HG02798 (cell line): ENCODE results near the gene GRIK3.

Experiments used
- ATAC-seq: cut with Tn5 transposase; IDR thresholded peaks from one replicate; pipeline ENCODE4 v1.9.1; 2021; ENCODE audit warnings: mild to moderate bottlenecking; ENCODE audit not compliant: unreplicated experiment, poor library complexity

Gene GRIK3

DNA sequence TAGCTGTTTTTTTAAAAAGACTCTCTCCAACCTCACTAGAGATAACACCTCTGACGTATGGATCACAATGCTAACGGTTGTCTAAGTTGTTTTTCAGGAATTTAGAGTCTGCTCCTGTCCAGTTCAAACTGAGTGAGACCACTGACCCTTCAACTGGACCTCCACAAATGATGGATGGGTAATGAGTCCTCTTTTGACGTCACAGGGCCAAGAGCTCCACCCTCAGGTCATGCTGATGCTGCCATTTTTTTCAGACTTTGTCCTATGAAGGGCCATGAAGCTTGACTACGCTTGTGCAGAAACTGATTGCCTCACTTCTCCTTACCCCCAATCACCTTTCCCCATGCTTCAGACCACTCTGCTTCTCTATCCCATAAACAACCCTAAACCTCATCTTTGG, 16.6 kb downstream of the GRIK3 start:
- no peak for ATAC-seq

- no peak for ATAC-seq
Measured at GRCh38 chr1:37016121-37016520, 18.2 kb downstream of the GRIK3 start.

- no peak for ATAC-seq
Measured at GRCh38 chr1:37015713-37016112, 18.6 kb downstream of the GRIK3 start.

GRCh38 chr1:37012226-37012625, 22.1 kb downstream of the GRIK3 start:
- ATAC-seq = no peak

DNA sequence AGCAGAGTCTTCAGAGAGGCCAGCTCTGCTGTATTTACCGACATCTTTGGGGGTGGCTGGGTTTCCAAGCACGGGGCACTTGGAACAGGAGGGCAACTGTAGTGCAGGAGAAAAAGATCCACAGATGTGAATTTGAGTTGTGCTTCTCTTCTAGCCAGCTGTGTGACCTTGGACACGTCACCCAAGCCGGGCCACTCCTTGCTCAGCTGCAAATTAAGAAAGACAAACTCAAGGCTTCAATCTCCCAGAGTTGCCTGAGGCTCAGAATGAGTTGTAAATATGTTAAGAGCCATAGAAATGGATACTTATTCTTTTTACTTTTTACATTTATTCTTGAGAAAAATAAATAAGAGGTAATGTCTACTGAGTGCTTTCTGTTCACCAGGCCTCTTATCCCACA, 24.3 kb downstream of the GRIK3 start:
- ATAC-seq = no peak

DNA sequence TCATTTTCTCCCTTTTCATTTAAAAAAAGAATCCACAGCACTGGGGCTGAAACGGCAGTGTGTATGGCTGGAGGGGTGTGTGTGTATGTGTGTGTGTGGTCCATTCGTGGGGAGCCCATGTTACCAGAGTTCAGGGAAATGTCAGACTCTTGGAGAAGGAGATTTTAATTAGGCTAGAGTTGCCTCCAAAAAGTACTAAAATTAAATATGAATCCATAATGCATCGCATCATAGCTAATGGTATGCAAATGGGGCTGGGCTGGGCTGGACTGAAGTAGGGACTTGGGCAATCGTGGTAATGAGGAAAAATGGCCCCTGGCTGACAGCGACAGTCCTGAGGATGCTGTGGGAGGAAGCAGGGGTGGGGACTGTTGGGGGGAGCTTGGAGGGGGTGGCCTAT, 24.8 kb downstream of the GRIK3 start:
- ATAC-seq = no peak

DNA sequence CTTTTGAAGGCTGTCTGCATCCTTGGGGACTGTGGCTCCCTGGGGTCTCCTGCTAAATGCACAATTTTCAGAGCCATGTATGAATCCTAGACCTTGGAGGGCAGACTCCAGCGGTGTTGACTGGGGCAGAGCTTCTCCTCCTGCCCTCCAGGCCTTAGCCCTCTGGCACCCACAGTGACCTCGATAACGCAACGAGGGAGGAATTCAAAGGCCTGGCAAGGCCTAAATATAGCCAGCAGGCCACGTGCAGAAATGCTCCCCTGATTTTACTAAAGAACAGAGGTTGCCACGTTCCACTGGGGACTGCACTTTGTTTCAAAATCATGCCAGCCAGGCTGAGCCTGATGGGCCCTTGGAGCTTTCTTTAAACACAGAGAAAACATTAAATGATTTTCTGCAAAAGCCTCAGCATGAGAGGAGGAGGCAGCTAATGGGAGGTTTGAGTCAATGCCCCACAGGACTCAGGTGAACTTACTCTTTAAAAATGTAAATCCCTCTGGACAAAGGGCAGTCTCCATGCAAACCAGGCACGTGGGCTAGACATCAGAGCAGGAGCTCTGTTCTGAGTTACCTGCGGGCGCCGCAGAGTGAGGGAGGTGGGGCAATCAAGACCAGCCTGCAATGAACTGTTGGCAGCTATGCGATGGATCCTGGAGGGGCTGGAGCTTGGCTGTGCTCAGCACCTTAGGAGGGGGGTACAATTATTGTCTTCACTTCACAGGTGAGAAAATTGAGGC, 28.0 kb downstream of the GRIK3 start:
- ATAC-seq = no peak

- ATAC-seq = no peak
Measured at GRCh38 chr1:37002898-37003297, 31.4 kb downstream of the GRIK3 start.

DNA sequence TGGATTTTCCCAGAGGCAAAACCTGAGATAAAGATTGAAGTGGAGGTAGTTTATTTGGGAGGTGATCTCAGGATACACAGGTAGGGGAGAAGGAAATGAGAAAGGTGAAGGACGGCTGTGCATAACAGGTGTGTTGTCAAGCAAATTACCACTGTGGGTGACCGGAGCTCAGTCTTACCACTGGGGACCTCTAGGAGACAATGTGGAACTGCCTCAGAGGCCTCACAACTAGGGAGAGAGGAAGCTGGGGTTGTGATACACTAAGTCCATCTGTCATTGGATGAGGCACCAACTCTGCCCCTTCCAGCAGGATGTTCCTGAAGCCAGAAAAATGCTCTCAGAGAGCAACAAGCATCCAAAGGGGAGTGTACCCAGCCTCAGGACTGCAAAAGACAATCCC, 32.6 kb downstream of the GRIK3 start:
- ATAC-seq = no peak

- no peak for ATAC-seq
Measured at GRCh38 chr1:36996106-36996505, 38.2 kb downstream of the GRIK3 start.

DNA sequence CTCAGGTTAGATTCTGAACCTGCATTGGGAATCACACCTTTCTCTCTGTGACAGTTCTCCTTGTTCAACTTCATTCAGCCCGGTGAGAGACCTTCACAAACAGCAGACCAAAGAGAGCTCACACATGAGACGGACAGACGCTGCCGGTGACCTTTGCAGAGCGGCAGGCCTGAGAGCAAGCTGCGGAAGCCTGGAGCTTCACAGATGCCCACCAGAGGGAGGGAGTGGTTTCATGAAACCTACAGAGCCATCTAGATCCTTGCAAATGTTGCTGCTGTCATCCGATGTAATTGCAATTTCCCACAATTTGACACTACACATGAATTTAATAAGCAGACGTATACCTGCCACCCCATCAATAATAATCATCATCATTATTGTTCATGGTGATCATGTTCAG, 39.4 kb downstream of the GRIK3 start:
- no peak for ATAC-seq

DNA sequence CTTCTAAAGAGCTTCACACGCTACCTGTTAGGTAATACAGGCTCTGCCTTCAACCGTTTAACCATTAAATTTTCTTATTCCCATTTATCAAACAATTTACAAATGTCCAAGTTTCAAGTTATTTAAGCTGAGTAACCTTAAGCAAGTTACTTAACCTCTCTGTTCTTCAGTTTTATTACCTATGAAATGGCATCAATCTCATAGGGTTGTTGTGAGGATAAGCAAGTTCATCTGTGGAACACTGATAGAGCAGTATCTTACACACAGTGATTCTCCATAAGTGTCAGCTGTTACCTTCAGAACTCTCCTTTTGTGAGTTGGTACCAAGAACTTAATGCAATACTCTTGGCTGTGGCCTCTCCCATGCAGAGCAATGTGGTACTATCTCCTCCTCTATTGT, 40.0 kb downstream of the GRIK3 start:
- ATAC-seq = no peak

GRCh38 chr1:36992139-36992943, 42.0 kb downstream of the GRIK3 start:
- no peak for ATAC-seq

- ATAC-seq = no peak
Measured at GRCh38 chr1:36991551-36991950, 42.8 kb downstream of the GRIK3 start.

GRCh38 chr1:36990928-36991327, 43.4 kb downstream of the GRIK3 start:
- ATAC-seq = no peak

DNA sequence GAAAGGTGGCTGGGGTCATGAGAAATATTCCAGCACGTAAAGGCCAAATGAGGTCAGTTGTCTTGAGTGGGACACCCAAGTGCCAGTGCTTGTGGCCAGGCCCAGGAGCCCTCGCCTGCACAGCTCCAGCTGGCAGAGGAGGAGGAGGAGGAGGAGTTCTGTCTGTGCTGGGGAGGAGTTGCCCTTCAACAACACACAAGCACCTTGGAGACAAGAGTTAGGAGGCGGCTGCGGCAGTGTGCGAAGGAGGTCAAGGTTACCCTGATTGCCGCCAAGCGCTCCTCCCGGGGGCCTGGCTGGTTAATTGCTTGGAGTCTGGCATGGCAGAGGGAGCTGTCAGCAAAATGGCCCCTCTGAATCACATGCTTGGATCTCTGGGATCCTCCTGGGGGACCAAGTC, 45.1 kb downstream of the GRIK3 start:
- no peak for ATAC-seq

DNA sequence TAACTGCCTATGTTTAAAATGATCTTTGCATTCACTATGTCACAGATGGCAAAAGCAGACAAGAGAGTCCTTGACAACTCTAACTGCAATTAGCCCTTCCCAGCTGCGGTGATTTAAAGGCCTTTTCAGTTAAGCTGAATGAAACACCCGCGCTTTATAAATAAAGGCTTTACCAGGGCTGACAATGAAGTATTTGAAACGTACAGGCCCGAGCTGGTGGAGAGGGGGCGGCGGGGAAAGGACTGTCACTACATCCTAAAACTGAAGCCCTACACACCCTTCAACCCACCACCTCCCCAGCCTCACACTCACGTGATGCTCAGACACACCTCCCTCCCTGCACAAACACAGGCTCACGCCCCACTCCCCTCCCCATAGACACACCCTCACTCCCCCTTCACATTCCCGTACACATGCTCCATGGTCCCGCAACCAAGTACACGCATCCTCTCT, 45.5 kb downstream of the GRIK3 start:
- no peak for ATAC-seq

GRCh38 chr1:36988321-36988720, 46.0 kb downstream of the GRIK3 start:
- no peak for ATAC-seq

DNA sequence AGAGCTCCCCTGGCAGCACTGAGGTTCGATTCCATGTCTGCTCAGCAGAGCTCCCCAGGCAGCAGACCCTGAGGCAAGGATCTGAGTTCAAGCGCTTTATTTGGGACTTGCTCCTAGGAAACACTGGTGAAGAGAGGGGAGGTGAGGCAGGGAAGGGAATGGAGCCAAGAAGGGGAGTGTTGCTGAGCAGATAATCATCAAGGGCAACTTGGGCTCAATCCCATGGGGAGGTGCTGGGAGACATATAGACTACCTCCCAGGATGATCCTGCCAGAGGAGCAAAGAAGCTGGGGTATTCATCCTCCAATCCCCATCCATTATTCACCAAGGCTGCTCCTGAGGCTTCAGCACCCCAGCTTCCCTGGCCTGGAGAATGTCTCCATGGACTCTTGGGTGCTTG, 47.0 kb downstream of the GRIK3 start:
- no peak for ATAC-seq

- ATAC-seq = no peak
Measured at GRCh38 chr1:36986241-36986985, 47.9 kb downstream of the GRIK3 start.

DNA sequence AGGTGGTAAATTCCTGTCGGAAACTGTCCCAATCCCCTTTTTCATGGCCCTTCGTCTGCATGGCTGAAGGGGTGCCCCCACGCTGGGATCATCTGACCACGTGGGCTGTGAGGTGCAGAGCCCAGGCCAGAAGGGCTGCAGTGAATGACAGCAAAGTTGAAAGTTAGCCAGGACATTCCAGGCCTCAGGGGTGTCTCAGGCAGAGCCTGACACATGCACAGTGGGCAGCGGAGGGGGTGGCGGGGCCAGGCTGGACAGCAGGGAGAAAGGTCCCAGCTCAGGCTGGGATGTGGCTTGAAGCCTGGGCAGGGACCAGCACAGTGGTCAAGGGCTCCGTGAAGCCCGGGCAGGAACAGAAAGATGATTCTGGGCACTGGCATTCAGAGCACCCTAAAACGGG, 49.6 kb downstream of the GRIK3 start:
- ATAC-seq = no peak
